Activated CD4-positive, CD25-positive, alpha-beta regulatory T cell treated with anti-CD3 and anti-CD28 coated beads, Interleukin-2, amount 50 U/mL, for 72 hours (primary cell): ENCODE results near the gene IKZF3.
"Not testable (repeated sequence)": the region's sequence is repeated elsewhere in the genome, so short reads cannot be mapped to it uniquely, and the experiment has no call there.

ENCODE experiments used
- DNase-seq: peaks from one replicate; pipeline ENCODE4 v3.0.0; 2021

The IKZF3 gene

DNA sequence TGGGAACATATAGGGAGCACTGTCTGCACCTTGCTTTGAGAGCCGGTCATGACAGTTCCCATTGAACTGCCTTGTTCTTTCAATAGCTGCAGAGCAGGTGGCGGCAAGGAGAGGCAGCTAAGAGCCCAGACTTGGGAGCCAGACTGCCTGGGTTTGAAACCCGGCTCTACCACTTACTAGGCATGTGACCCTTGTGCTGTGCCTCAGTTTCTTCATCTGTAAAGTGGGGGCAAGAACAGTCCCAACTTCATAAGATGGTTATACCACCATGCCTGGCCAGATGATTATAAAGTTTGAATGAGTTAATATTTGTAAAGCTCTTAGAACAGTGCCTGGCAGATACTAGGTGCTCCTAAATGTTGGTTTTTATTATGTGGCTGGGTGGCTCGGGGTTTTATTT is 149.9 kb downstream of the IKZF3 start:
- no peak for DNase-seq

GRCh38 chr17:39711851-39712250 is 152.3 kb downstream of the IKZF3 start:
- no peak for DNase-seq

- DNase-seq: not testable (repeated sequence)
Measured at GRCh38 chr17:39711071-39711470, 153.0 kb downstream of the IKZF3 start.

DNA sequence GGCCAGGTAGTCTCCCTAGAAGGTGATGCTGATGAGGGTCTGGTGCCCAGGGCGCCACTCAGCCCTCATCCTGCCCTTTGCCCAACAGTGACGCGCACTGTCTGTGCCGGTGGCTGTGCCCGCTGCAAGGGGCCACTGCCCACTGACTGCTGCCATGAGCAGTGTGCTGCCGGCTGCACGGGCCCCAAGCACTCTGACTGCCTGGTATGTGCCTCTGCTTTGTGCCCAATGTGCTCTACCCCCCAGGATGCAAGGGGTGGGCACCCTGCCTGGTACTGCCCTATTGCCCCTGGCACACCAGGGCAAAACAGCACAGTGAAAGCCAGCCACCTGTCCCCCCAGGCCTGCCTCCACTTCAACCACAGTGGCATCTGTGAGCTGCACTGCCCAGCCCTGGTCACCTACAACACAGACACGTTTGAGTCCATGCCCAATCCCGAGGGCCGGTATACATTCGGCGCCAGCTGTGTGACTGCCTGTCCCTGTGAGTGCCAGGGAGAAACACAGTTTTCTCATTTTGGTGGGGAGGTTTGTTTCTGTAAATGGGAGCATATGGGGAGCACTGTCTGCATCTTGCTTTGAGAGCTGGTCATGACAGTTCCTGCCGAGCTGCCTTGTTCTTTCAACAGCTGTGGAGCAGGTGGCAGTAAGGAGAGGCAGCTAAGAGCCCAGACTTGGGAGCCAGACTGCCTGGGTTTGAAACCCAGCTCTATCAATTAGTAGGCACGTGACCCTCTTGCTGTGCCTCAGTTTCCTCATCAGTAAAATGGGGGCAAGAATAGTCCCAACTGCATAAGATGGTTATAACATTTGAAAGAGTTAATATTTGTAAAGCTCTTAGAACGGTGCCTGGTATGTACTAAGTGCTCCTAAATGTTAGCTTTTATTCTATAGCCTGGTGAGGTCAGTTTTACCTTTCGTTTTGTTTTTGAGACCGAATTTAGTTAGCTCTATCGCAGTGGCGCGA is 153.8 kb downstream of the IKZF3 start:
- DNase-seq: no peak

DNA sequence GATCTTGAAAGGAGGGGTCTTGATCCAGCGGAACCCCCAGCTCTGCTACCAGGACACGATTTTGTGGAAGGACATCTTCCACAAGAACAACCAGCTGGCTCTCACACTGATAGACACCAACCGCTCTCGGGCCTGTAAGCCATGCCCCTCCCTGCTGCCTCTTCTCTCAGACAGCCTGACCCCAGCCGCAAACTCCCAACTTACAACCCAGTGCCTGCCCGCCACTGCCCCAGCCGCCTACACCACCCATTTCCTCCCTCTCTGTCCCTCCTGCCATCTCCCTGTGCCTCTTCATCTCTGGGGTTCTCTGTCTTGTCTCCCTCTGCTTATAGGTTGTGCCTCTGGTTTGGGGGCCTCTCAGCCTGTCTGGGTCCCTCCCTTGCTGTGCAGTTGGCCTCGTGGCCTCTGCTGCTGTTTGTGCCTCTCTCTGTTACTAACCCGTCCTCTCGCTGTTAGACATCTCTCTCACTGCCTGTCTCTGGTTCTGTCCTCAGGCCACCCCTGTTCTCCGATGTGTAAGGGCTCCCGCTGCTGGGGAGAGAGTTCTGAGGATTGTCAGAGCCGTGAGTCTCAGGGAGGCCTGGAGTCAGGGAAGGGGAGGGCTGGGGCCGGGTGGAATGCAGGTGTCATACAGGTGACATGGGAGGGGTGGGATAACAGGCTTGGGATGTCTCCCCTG is 154.7 kb downstream of the IKZF3 start:
- DNase-seq: no peak
